IPS DF 6.9 (cell line): Measurements from ENCODE around the gene DUSP16.

Experiments
- DNase-seq: peaks from one replicate; pipeline ENCODE4 v3.0.0-alpha.2; 2013; ENCODE audit warnings: low read depth, low spot score
- H3K27ac ChIP-seq: one replicate; pipeline ENCODE4 v1.5.1; 2013; ENCODE audit warnings: low read length, control low read depth
- H3K27me3 ChIP-seq: 2 replicates; pipeline ENCODE4 v1.6.1; 2013; ENCODE audit warnings: mild to moderate bottlenecking, low read length; ENCODE audit not compliant: control insufficient read depth, insufficient read depth
- H3K36me3 ChIP-seq: 2 replicates; pipeline ENCODE4 v1.6.1; 2013; ENCODE audit warnings: low read length; ENCODE audit not compliant: control insufficient read depth, insufficient read depth
- H3K4me1 ChIP-seq: 2 replicates; pipeline ENCODE4 v1.6.1; 2013; ENCODE audit warnings: low read length; ENCODE audit not compliant: control insufficient read depth, insufficient read depth
- H3K4me3 ChIP-seq: 2 replicates; pipeline ENCODE4 v1.5.1; 2013; ENCODE audit warnings: mild to moderate bottlenecking, low read length
- H3K9me3 ChIP-seq: 2 replicates; pipeline ENCODE4 v1.6.1; 2013; ENCODE audit warnings: low read length, inconsistent platforms; ENCODE audit not compliant: control insufficient read depth, insufficient read depth
- WGBS: extraction: QIAGEN DNeasy Blood & Tissue Kit; methylation state at CpG from one replicate; pipeline ENCODE4 v1.1.7; 2013; ENCODE audit warnings: mixed read lengths, missing lambda C conversion rate; ENCODE audit not compliant: insufficient read length, insufficient coverage; 5-methylcytosine and 5-hydroxymethylcytosine counted together

DUSP16 gene

GRCh38 chr12:12470751-12471306 lies 91.8 kb downstream of the DUSP16 start:
- Histone ChIP-seq H3K27ac (no peak overlapping the region), H3K9me3 (no peaks in the 10 kb centered on the region), H3K4me1 (no peaks in the 10 kb centered on the region), H3K4me3 (no peak overlapping the region), H3K27me3 (no peaks in the 10 kb centered on the region), H3K36me3 (no peaks in the 10 kb centered on the region)
- no peak for DNase-seq
- no CpG with 5 or more reads among the region's 7 CpGs for WGBS

DNA sequence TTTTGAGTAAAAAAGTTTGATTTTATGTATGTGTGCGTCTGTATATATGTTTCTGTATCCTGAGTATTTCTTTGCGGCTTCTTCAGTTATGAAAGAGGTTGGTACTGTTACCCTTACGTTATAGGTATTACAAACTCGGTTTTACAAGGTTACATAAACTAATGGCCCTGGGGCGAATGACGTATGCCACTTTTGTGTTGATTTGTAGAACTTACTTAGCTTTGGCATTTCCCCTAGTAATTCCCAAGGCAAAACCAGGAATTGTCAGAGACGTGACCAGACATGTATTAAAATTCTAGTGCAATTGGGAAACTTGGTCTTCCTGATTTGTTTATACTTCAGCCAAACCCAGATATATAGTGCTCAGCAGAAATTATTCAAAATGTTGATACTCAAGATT lies 93.3 kb downstream of the DUSP16 start:
- Histone ChIP-seq H3K27me3 (no peaks in the 10 kb centered on the region), H3K27ac (no peak overlapping the region), H3K4me3 (no peak overlapping the region), H3K4me1 (no peaks in the 10 kb centered on the region), H3K9me3 (no peaks in the 10 kb centered on the region), H3K36me3 (no peaks in the 10 kb centered on the region)
- no peak for DNase-seq
- WGBS: 100% methylated on average over 2 of the region's 7 CpGs

DNA sequence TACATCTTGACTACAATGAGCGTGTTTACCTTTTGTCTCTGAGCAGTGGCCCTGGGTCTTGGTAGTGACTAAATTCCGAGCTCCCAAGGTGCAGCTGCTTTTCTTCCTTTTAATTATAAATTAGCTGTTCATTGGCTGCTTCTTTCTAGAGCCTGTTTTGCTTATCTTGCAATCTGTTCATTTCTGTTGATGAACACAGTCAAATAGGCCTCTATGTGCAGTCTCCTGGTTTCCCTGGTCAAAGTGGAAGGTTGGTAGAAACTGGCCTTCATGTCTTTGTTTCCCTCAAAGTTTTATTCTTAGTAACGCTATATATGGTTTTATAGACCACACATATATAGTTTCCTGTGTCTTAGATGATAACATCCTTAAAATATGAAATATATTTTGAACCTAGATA lies 94.1 kb downstream of the DUSP16 start:
- no peak overlapping the region for H3K4me3 ChIP-seq
- no peaks in the 10 kb centered on the region for H3K36me3 ChIP-seq
- no peaks in the 10 kb centered on the region for H3K9me3 ChIP-seq
- WGBS: no CpG with 5 or more reads among the region's 3 CpGs
- no peak overlapping the region for H3K27ac ChIP-seq
- H3K4me1 ChIP-seq: no peaks in the 10 kb centered on the region
- H3K27me3 ChIP-seq: no peaks in the 10 kb centered on the region
- no peak for DNase-seq

DNA sequence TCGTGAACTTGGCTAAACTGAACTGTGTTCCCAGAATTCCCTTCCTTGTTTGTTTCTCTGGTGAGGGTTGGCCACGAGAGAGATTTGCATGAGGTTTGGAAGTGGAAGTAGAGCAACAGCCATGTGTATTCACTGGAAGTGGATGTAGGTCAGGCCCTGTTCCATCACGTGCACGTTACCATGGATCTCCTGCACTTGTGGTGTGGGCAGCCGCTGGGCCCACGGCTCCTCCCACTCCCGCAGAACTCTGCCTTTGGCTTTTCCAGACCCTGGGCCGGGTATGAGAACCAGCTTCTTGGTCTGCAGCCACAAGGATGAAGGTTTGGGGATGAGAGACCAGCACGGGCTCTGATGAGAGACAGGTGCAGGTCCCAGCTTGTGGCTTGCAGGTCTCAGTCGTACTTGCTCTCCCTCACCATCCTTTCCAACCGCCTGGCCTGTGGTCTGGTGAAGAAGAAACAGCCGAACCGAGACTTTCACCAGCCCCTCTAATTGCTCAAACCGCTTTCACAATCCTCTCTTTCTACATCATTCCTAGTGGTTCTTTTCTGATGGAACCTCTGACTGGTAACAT lies 94.9 kb downstream of the DUSP16 start:
- no peaks in the 10 kb centered on the region for H3K9me3 ChIP-seq
- no peaks in the 10 kb centered on the region for H3K4me1 ChIP-seq
- no peak for DNase-seq
- no CpG with 5 or more reads among the region's 14 CpGs for WGBS
- no peak overlapping the region for H3K4me3 ChIP-seq
- no peaks in the 10 kb centered on the region for H3K36me3 ChIP-seq
- no peak overlapping the region for H3K27ac ChIP-seq
- H3K27me3 ChIP-seq: no peaks in the 10 kb centered on the region

DNA sequence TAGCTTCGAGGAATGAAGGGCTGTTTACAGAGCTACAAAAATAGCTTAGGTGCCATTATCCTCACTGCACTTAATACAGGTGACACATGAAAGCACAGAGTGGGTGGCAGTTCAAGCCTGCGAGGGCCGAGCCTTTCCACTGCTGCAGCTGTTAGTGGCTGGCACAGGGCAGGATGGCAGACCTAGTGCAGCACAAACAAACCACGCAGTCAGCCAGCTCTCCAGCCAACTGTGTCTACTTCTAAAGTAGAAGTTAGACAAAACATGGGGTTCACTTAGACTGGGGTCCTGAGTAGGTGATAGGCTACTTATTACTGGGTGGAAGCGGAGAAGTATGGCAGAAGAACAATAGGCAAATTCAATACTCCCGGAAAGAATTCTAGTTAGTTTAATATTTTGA lies 95.4 kb downstream of the DUSP16 start:
- H3K4me3 ChIP-seq: no peak overlapping the region
- no peaks in the 10 kb centered on the region for H3K9me3 ChIP-seq
- no peak overlapping the region for H3K27ac ChIP-seq
- no peaks in the 10 kb centered on the region for H3K27me3 ChIP-seq
- WGBS: no CpG with 5 or more reads among the region's 6 CpGs
- DNase-seq: no peak
- no peaks in the 10 kb centered on the region for H3K36me3 ChIP-seq
- no peaks in the 10 kb centered on the region for H3K4me1 ChIP-seq

DNA sequence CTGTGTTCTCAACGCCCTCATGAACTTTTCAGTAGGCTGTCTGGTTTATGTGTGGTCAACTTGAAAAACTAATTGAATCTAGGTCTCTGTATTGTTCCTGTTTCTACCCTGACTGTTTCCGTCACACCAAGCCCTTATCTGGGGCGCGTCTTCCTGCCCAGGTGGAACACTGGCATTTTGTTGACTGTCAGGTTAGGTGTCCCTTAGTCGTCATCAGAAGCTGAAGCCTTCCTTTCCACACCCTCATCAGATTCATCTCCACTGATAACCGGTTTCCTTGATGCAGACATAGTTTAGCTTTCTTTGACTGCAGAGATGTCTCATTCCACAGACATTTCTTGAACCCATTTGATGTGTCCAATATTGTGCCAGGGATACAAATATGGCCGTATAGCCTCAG lies 96.5 kb downstream of the DUSP16 start:
- H3K36me3 ChIP-seq: no peaks in the 10 kb centered on the region
- no peaks in the 10 kb centered on the region for H3K27me3 ChIP-seq
- no peaks in the 10 kb centered on the region for H3K9me3 ChIP-seq
- H3K4me3 ChIP-seq: no peak overlapping the region
- WGBS: no CpG with 5 or more reads among the region's 7 CpGs
- no peak overlapping the region for H3K27ac ChIP-seq
- H3K4me1 ChIP-seq: no peaks in the 10 kb centered on the region
- no peak for DNase-seq

GRCh38 chr12:12465522-12465921 lies 97.1 kb downstream of the DUSP16 start:
- no peaks in the 10 kb centered on the region for H3K9me3 ChIP-seq
- no CpG with 5 or more reads among the region's 20 CpGs for WGBS
- no peak for DNase-seq
- no peaks in the 10 kb centered on the region for H3K4me1 ChIP-seq
- H3K27ac ChIP-seq: no peak overlapping the region
- H3K36me3 ChIP-seq: no peaks in the 10 kb centered on the region
- no peaks in the 10 kb centered on the region for H3K27me3 ChIP-seq
- H3K4me3 ChIP-seq: no peak overlapping the region

GRCh38 chr12:12461923-12462315 lies 100.7 kb downstream of the DUSP16 start:
- WGBS: no CpG with 5 or more reads among the region's 5 CpGs
- H3K27ac ChIP-seq: no peak overlapping the region
- no peaks in the 10 kb centered on the region for H3K36me3 ChIP-seq

GRCh38 chr12:12460935-12461922 lies 101.4 kb downstream of the DUSP16 start:
- no peak overlapping the region for H3K27ac ChIP-seq
- no peak overlapping the region for H3K4me3 ChIP-seq
- no peaks in the 10 kb centered on the region for H3K9me3 ChIP-seq
- no CpG with 5 or more reads among the region's 8 CpGs for WGBS
- no peaks in the 10 kb centered on the region for H3K36me3 ChIP-seq
- DNase-seq: no peak
- no peaks in the 10 kb centered on the region for H3K27me3 ChIP-seq
- no peaks in the 10 kb centered on the region for H3K4me1 ChIP-seq

More at GRCh38 chr12:12461923-12462315, 100.7 kb downstream of the DUSP16 start:
- H3K27me3 ChIP-seq: no peaks in the 10 kb centered on the region
- H3K4me1 ChIP-seq: no peaks in the 10 kb centered on the region
- no peak overlapping the region for H3K4me3 ChIP-seq
- H3K9me3 ChIP-seq: no peaks in the 10 kb centered on the region
- no peak for DNase-seq

GRCh38 chr12:12456637-12457036 lies 106.0 kb downstream of the DUSP16 start:
- Histone ChIP-seq H3K27ac (no peak overlapping the region), H3K9me3 (no peaks in the 10 kb centered on the region), H3K27me3 (no peaks in the 10 kb centered on the region), H3K36me3 (no peaks in the 10 kb centered on the region), H3K4me1 (no peaks in the 10 kb centered on the region; the same call in 1 of the 2 replicates), H3K4me3 (no peak overlapping the region)
- no peak for DNase-seq
- WGBS: no CpG with 5 or more reads among the region's 5 CpGs
